ENCODE data around the gene ATP8A2.

The ATP8A2 gene

DNA sequence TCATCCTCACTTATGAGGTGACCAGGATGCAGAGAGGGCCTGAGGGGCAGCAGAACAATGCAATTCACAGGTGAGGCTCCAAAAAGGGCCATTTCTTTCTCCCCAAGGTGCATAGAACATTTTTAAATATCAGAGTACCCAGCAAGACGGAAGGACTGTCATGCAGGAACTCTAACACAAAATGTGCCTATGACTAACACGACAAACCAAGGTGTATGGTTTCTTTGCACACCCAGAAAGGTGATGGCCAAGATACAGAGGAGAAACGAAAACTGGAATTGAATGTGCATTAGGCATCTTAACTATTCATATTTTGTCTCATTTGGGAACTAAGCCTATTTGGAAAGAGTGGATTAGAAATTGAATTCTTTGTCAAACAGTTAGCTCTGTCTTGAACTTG lies 650.2 kb downstream of the ATP8A2 start:
- no peak for DNase-seq (ENCODE audit: extremely low read depth in 1 of 2, low read depth in 1 of 2)

DNA sequence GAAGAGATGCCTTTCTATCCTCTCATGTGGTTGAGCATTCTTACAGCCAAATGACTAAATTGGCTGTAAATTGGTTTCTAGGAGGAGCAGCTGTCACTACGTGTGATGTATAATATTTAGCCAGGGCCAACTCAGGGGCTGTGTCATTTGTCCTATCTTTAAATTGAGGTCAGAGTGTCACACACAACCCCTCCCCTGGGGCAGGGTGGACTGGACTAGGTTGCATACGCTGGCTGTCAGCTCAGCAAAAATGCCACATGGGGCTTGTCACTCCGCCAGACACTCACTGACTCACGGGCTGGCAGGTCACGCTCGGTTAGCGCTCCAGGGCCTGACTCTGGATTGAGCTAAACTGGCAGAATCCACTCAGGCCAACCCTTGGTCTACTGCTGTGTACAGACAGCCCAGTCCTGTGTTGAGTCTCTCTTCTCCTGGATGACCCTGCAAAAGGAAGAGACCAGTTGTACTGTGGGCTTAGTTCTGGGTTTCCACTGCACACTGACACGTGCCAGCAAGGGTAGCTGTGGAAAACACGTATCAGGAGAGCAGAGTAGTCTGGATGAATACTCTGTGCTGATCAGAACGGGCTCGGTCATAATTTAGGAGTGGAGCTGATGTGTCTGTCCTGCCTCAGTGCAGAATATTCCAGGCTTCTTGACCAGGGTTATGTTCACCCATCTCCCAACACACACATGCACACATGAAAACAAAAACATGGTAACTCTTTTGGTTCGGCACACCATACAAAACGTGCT lies 650.9 kb downstream of the ATP8A2 start:
- no peak for DNase-seq (ENCODE audit: extremely low read depth in 1 of 2, low read depth in 1 of 2)

- DNase-seq (ENCODE audit: extremely low read depth in 1 of 2, low read depth in 1 of 2): no peak
These were observed 652.8 kb downstream of the ATP8A2 start for GRCh38 chr13:26024558-26024957.

DNA sequence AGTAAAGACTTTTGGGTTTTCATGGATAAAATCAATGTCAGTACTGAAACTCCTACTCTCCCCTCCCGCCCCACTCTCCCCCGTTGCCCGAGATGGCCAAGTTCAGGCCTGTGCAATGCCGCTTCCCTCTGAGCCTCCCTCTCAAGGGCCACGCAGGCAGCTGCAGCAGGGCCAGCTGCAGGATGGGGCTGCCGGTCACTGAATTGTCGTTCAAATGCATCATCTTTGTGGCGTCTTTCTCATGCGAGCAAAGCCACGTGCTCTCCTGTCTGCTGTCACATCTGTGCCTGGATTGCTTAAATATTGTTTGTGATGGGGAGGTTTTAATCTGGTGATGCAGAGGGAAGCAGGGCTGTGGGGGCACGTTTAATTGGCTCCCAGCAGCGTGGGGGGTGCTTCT lies 653.4 kb downstream of the ATP8A2 start:
- no peak for DNase-seq (ENCODE audit: extremely low read depth in 1 of 2, low read depth in 1 of 2)

GRCh38 chr13:26025771-26026170 lies 654.0 kb downstream of the ATP8A2 start:
- no peak for DNase-seq (ENCODE audit: extremely low read depth in 1 of 2, low read depth in 1 of 2)

DNA sequence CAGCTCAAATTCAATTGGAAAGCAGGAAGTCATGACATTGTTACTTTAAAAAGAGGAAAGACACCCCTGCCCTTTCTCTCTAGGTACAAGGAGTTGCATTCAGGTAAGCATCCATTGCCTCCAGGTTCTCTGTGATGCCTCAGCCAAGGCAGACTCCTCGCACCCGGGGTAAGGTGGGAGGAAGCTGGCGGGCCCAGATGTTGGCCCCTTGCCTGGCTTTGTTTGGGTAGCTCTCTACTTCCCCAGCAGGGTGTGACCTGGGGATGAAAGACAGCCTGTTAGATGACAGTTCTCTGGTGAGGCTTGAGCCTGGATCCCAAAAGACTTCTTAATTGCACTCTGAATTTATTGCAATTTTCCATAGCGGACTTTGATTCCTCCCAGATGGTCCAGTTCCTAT lies 654.4 kb downstream of the ATP8A2 start:
- no peak for DNase-seq (ENCODE audit: extremely low read depth in 1 of 2, low read depth in 1 of 2)

GRCh38 chr13:26029581-26030136 lies 657.9 kb downstream of the ATP8A2 start:
- no peak for DNase-seq (ENCODE audit: extremely low read depth in 1 of 2, low read depth in 1 of 2)

DNA sequence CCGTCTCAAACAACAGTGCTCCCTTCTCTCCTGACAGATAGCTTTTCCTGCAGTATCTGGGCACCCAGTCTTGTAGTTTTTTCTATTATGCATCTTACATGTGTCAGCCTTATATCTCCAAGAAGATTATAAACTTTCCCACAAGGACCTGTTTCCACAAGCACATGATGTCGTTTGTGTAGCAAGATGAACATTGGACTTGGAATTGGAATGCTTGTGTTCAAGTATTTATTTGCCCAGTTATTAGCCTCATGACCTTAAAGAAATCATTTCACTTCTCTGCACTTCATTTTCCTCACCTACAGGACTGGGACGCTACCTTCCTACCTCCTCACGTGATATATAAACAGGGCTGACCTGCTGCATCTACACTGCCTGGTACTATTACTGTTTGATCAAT lies 658.6 kb downstream of the ATP8A2 start:
- DNase-seq (ENCODE audit: extremely low read depth in 1 of 2, low read depth in 1 of 2): no peak

DNA sequence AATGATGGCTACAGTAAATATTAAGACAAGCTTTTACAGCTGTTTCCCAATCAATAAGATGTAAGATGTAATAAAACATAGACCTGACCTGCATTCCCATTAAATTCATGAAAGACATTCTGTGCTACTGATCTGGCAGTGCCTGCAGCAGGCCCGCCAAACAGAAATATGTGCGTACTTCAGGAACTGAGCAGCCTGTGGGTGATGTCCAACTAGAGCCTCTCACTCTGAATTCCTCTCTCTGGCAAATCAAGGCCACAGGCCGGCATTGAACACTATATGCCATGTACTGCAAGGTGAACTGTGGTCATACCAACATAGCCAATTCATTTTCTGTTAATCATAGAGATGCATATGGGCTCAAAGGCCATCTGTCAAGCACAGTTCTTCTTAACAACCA lies 662.2 kb downstream of the ATP8A2 start:
- no peak for DNase-seq (ENCODE audit: extremely low read depth in 1 of 2, low read depth in 1 of 2)

DNA sequence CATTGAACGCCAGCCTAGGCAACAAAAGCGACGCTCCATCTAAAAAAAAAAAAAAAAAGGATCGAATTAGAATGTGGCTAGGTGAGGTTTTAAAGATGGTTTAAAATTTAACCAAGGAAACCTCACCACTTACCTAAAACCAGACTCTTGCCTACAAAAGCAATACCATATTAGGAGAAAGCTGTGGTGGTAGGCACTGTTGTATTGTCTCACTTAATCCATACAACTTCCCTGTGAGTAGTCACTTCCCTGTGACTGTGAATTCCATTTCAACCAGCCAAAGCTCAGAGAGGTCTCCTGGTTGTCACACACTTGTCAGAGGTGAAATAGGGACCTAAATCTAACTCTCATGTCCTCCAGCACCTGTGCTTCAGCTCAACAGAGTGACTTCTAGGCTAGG lies 664.6 kb downstream of the ATP8A2 start:
- no peak for DNase-seq (ENCODE audit: extremely low read depth in 1 of 2, low read depth in 1 of 2)

DNA sequence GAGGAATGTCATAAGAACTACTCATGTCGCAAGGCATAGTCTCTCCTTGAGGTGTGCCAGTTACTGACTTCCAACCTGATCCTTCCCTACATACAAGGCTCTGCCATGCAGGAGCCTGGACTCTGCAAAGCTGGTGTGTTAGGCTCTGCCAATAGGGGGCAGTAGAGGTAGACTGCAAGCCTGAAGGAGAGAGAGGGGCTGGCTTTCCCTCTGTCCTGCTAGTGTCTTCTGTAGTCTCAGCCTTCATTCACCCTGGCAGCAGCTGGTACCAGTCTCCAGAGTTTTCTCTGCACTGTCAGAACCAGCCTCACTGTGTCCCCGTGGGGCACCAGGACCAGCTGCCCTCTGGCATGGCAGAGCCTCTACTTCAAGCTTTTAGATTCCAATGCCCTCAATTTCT lies 665.5 kb downstream of the ATP8A2 start:
- DNase-seq (ENCODE audit: extremely low read depth in 1 of 2, low read depth in 1 of 2): no peak

GRCh38 chr13:26038931-26039475 lies 667.2 kb downstream of the ATP8A2 start:
- no peak for DNase-seq (ENCODE audit: extremely low read depth in 1 of 2, low read depth in 1 of 2)

DNA sequence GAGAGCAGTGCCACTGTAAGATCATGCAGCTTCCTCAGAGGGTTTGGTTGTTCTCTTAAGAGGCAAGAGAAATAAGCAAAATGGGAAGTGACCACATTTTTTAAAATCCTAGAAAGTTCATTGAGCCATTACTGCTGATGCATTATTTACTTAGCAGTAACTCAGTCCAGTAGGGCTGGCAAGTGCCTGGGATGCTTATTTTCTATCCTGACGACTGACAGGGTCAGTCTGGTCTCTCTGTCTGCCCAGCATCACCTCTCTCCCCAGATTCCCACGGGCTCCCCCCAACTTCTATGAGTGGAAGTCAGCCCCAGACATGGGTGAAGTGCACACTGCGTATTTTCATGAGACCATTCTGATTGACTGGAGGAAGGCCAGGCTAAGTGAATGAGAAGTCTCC lies 669.7 kb downstream of the ATP8A2 start:
- no peak for DNase-seq (ENCODE audit: extremely low read depth in 1 of 2, low read depth in 1 of 2)

GRCh38 chr13:26042785-26043184 lies 671.0 kb downstream of the ATP8A2 start:
- no peak for DNase-seq (ENCODE audit: extremely low read depth in 1 of 2, low read depth in 1 of 2)

- no peak for DNase-seq (ENCODE audit: extremely low read depth in 1 of 2, low read depth in 1 of 2)
These were observed 673.4 kb downstream of the ATP8A2 start for GRCh38 chr13:26045142-26045541.

DNA sequence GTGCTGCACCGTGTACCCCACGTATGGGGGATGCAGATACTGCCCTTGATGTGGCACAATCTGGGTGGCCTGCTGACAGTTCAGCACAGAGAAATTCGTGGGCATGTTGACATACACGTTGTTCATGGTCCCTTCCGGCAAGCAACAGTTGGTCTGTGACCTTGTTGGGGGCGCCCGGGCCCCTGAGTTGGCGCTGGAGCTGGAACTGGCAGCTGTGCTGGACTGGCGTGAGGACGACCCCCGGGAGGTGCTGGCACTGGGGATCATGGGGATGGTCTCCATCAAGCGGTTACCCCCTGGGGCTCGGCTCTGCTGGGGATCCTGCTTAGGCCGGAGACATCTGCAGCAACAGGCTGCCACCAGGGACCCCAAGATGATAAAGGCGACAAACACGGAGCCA lies 674.9 kb downstream of the ATP8A2 start:
- no peak for DNase-seq (ENCODE audit: extremely low read depth in 1 of 2, low read depth in 1 of 2)

GRCh38 chr13:26047040-26047439 lies 675.3 kb downstream of the ATP8A2 start:
- no peak for DNase-seq (ENCODE audit: extremely low read depth in 1 of 2, low read depth in 1 of 2)

DNA sequence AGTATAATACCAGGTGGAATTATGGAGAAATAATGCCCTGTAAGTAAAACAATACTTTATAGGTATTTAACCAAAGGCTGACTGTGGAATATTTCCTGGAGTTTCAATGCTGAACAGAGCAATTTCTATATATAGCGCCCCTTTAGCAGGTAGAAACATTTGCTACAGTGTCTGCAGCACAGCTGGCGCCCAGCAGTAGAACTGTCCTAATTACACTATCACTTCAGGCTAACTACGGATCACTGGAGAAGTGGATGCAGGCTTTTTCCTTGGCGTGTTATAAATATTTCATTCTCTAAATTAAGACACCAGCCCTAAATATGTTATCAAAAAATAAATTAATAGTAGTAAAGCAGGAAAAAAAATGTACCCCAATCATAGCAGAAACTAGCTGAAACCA lies 677.0 kb downstream of the ATP8A2 start:
- no peak for DNase-seq (ENCODE audit: extremely low read depth in 1 of 2, low read depth in 1 of 2)

- DNase-seq (ENCODE audit: extremely low read depth in 1 of 2, low read depth in 1 of 2): no peak
These were observed 678.9 kb downstream of the ATP8A2 start for GRCh38 chr13:26050568-26051230.

- no peak for DNase-seq (ENCODE audit: extremely low read depth in 1 of 2, low read depth in 1 of 2)
These were observed 679.5 kb downstream of the ATP8A2 start for GRCh38 chr13:26051231-26051656.

DNA sequence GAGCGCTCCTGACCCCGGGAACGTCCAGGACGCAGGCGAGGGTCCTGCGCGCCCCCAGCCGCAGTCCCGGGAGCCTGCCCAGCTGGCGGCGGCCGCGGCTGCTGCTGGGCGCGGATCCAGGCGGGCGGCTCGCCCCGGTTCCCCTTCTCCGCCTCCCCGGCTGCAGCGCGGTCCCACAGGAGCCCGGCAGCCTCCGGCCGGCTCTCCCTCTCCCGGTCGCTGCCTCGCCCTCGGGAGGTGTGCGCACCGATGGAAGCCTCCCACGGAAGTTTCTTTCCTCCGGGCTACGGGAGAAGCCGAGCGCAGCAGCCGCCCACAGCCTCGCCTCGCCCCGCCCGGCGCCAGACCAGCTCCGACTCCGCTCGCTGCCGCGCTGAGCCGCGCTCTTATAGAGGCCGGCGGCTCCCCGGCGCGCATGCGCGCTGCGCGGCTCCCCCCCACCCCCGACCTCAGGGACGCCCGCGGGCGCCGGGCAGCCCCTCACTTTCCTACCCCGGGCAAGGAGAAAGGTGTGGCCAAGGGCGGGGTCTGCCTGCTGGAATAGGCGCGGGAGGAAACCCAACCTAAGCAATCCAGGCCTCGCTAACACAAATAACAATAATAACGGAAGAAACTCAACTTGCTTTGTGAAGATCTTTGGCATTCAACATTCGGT lies 680.0 kb downstream of the ATP8A2 start, which contains the start of gene SHISA2:
Gene SHISA2, minus strand, starts transcription at position 360 of the 655 bp plus-strand sequence. CDS start 1,041 bp downstream, outside the sequence.
- DNase-seq (ENCODE audit: extremely low read depth in 1 of 2, low read depth in 1 of 2): no peak
